HL-60/S4 treated with phorbol 12-myristate 13-acetate at 8.2 ng/mL for 4 days and 3 days (cell line): ENCODE measurements around the gene C1QL1.
"Not testable (repeated sequence)": the region's sequence is repeated elsewhere in the genome, so short reads cannot be mapped to it uniquely, and the experiment has no call there.

Experiments used
- in situ Hi-C: fragments of 300-500 bp; cut with MboI; formaldehyde crosslinking; loops from 2 replicates; pipeline ENCODE4 v1.15.0; 2022; ENCODE audit warnings: low sequenced_read_pairs

The C1QL1 gene

DNA sequence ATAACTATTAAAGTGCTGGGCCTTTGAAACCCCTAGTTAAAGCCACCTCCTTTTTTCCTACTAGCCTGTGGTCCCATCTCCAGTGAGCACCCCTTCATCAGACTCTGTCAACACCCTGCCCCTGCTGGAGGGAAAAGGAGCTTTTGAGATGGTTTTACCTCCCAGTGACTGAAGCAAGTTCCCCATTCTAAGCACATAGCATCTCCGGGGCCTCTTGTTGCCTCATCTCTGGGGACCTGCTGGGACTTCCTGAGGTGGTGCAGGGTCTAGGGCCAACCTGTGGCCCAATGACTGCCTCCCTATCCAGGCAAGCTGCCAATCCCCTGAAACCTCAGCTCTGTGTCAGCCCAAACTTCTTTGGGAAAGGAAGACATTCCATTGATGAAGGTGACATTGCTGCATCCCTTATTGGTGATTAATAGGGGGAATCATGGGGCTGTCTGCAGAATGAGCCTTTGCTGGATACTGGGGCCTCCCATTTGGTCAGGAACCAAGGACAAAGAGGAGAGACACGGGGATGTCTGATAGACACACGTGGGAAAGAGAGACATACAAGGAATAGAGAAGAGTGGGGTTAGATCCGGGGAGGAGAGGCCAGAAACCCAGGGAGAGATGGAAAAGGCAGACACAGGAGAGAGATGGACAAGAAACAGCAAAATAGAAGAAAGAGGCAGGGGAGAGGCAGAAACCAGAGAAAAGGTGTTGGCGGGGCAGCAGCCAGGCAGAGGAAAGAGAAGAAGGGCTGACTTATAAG is 2.4 kb downstream of the C1QL1 start:
- in situ Hi-C loops: no loop called here

DNA sequence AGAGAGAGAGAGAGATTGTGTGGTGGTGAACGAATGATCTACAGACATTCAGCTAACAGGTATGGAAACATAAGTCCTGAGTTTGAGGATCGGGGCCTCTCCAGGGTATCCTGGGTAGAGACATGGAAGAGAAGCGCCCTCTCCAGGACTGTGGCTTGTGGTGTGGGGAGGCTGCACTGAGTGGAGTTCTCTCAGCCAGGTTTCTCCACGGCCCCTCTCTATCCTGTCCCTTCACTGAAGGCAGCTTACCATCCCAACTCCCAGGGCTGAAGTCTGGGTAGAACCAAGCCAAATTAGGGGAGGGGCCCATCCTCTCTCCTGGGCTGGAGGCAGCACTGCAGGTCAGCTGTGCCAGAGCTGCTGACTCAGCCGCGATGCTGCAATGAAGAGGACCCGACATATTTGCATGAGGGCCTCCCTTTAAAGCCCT is 6.2 kb downstream of the C1QL1 start:
- in situ Hi-C loops: no loop called here

DNA sequence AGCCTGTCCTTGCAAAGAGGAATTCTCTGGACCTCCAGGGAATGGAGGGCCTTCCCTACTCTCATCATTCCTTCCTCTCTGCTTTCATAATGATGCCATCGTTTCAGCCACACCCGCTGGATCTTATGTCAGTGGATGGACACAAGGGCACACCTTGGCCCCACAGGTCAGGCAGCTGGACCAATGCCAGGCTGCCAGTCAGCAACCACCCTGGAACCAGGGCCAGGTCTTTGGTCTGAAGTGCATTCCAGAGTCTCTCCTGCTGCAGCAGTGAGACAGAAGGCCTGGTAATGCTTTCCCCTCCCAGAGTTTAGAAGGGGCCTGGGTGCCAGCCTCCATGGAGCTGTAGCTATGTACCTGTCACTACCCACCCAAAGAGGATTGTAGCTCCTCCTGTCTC is 7.4 kb downstream of the C1QL1 start:
- in situ Hi-C loops: no loop called here

DNA sequence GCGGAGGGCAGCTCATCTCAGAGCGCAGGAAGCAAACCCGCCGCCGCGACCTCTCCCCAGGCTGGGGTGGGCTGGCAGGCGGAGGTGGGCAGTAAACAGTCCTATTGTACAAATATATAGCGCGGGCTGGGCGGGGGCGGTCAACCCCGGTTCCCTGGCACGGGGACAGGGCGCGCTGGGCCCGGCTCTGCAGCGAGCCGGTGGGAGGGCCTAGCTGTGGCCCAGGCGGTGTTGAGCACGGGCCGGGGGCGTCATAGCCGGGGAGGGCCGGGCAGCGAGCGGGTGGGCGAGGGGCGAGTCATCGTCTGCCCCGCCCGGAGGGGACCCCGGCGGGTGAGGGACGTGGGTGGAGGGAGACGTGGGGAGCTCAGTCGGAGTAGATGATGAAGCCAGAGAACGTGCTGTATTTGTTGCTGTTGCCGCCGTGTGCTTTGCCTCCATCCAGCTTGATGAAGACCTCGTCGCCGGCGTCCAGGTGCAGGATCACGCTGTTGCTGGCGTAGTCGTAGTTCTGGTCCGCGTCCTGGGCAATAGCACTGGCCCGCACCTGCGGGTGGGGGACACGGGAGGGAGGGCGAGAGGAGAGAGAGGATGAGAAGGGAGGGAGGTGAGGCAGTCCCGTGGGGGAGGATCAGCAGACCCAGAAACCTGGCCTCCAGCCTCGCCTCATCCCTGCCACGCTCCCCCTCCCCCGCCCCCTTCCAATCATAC is 8.1 kb downstream of the C1QL1 start:
- in situ Hi-C loops: no loop called here

DNA sequence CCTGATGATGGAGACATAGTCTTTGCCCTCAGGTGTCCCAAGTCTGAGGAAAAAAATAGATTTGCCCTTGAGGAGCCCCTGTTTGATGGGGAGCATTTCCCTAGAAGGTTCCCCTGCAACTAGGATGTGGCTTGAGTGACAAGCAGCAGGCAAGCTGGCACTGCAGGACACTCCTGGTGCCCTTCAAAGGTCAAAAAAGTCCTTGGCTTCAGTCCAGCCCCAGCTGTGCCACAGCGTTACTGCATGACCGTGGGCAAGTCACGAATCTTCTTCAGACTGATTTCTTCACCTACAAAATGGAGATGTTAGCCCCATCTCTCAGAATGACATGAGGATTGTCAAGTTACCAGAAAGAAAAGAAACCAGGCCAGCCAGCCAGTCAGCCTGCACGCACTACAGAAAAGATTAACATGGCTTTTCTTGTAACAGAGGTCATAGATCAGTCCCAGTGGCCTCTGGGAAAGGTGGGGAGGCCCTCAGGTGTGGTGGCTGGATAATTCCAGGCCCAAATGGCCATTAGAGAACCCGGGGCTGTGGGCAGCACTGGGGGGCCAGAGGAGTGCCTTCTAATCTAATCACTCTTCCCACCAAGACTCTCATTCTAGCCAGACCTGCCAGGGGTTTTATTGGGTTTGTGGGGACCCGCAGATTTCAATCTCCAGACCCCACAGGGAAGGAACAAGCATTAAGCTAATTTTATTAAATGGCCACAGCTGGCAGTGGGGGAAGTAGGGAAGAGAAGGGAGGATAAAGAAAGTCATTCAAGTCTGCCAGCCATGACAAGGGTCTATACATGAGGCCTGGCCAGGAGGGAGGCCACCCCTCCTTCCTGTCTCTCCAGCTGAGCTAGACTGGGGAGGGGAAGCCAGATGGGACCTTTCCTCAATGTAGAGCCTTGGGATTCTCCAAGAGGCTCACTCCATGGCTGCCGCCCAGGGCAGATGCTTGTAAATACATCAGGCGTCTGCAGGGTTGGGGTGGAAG is 10.8 kb downstream of the C1QL1 start:
- in situ Hi-C loops: no loop called here

DNA sequence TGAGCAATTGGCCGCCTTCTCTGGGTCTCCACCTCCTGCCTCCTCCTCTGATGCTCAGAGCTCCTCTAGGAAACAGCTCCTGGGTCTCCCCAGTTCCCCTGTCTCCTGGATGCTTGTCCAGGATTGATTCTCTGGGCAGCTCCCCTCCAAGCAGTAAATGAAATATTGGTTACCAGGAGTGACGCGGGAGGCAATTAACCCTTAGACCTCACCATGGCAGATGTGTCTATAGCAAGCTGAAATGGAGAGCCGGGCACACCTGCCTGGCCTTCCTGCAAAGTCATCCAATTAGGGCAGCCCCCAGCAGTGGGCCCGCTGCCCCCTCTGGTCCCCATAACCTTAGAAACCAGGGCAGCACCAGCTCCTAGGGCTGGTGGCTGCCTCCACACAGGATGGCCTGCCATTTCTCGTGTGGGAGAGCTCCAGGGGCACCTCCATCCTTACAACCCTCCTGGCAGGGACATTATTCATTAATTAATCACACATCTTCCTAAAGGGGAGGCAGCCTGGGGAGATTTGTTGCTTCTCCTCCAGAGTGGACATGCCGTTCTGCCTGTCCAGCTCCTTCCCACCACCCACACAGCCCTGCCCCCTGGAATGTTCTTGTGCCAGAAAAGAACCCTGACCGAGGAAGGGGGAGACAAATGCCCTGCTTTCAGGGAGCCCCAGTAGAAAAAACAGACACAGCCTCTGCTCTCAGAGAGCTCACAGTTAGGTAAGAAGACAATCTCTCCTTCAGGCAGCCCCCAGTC is 12.3 kb downstream of the C1QL1 start:
- in situ Hi-C loops: no loop called here

GRCh38 chr17:44952946-44953475 is 15.1 kb downstream of the C1QL1 start:
- in situ Hi-C loops: no loop called here

DNA sequence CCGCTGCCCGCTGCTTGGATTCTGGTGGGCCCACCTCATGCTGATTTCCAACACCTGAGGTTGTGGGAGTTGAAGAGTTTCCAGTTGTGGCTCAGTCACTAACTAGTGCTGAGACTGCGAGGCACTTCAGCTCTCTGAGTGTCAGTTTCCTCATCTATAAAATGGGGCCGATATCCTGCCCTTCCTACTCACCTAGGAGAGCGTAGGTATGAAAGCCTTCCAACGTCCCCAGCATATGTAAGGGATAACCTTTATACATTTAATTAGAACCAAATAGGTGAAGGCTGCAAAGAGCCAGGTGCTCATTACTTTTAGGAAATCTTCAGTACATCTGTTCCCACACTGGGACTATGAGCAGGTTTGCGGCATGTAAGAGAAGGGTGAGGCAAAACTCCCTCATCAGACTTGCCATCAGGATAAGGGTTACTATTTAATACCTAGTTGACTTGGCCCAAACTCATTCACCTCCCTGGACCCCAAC is 19.7 kb downstream of the C1QL1 start:
- in situ Hi-C loops: no loop called here

DNA sequence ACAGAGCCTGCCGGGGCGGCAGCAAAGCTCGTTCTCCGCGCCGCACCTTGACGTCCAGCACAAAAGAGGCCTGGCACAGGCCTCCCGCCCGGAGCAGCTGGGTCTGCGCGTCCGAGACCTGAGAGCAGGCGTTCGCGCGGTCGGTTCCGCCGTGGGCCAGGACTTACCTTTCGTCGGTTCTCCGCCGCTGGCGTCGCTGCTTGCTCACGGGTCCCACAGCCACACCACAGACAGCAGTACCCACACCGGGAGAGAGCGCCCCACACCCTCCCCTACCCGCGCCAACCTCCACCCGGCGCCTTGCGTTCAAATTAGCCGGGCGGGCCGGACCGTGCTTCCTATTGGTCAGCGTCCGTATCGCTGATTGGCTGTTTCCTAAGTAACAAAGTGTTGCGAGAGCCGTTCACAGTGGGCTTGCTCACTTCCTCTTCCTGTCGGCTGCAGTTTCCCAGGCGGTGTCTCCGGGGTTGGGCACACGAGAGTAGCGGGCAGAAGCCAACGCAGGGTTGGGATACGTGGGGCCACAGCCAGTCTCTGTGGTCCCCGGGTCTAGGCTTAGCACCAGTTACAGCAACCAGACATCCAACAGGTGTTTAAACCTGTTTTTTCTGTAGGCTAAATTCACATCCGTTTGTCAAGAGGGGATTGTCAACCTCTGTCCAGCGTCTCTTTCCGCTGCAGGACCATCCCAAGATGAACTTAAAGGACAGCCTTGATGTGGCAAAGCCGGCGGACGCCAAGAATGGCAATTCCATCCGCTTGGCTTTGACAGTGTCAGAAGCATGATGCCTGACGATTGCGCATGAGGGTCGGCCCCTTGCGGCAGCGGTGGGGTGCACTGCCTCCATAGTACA is 20.4 kb downstream of the C1QL1 start, which contains the start of gene KIF18B:
Gene KIF18B, minus strand, starts transcription at position 313 of the 854 bp plus-strand sequence. CDS start 11,429 bp downstream, outside the sequence.
- in situ Hi-C loops: no loop called here

- in situ Hi-C loops: not testable (repeated sequence)
Measured at GRCh38 chr17:44945652-44946051, 22.5 kb downstream of the C1QL1 start.

DNA sequence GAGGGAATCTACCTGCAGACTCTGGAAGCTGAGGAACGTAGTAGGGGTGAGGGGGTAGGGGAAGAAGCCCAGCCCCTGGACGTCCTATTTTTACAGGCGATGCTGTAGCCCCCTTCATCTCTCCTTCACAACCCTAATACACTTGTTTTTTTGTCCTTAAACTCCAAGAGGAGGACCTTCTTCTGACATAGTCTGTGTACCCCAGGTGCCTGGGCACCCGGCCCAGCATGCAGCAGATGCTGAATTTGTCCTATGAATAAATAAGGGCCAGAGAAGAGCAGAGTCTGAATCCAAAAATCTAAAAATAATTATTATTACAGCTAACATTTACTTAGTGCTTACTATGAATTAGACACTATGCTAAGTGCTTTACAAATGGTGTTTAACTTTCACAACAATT is 25.6 kb downstream of the C1QL1 start:
- in situ Hi-C loops: no loop called here

GRCh38 chr17:44941712-44942331 is 26.3 kb downstream of the C1QL1 start:
- in situ Hi-C loops: no loop called here

DNA sequence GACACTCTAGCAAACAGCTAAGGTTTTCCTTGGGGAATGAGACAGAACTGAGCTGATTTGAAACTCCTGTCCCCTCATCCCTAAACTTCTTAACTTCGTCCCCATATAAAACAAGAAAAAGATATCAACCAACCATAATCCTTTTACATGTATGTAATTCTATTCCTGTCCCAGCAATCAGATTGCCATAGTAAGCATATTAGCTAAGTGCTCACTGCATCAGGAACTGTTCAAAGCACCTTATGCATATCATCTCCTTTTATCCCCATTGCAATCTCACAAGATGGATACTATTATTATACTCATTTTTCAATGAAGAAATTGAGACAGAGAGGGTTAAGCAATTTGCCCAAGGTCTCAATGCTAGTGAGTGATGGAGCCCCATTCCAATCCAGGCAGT is 27.3 kb downstream of the C1QL1 start:
- in situ Hi-C loops: no loop called here

- in situ Hi-C loops: no loop called here
Measured at GRCh38 chr17:44940317-44940716, 27.8 kb downstream of the C1QL1 start.

DNA sequence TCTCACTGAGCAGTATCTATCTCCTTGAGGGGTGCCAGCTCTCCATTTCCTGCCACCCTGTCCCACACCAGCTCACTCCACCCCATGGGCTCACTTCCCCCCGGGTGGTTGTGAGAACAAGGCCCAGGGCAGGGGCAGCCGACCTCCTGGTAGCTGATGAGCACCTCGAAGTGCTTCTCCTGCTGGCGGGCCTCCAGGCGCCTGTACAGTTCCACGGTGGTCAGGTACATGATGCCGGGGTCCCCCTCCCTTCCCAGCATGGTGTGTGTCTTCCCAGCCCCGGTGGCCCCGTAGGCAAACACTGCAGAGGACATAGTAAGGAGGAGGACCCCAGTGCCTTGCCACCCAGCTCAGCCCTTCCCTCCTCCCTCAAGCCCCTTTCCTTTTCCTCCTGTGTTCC is 33.0 kb downstream of the C1QL1 start:
- in situ Hi-C loops: no loop called here

GRCh38 chr17:44934745-44935105 is 33.4 kb downstream of the C1QL1 start:
- in situ Hi-C loops: no loop called here

- in situ Hi-C loops: no loop called here
Measured at GRCh38 chr17:44933824-44934744, 34.0 kb downstream of the C1QL1 start.

DNA sequence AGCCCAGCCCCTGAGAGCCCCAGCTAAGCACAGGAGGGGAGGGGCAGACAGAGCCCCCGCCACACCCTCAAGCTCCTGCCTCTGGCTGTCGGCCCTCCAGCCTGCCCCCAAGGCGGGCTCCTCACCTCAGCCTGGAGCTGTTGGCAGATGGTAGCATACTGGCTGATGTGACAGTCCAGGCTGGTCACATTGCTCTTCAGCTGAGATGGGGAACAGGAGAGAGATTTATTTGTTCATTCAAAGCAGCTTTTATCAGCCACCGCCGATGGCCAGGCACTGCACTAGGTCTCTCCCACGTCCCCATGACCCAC is 35.4 kb downstream of the C1QL1 start:
- in situ Hi-C loops: no loop called here
